ENCODE measurements around the gene PAGE1.

Gene PAGE1

DNA sequence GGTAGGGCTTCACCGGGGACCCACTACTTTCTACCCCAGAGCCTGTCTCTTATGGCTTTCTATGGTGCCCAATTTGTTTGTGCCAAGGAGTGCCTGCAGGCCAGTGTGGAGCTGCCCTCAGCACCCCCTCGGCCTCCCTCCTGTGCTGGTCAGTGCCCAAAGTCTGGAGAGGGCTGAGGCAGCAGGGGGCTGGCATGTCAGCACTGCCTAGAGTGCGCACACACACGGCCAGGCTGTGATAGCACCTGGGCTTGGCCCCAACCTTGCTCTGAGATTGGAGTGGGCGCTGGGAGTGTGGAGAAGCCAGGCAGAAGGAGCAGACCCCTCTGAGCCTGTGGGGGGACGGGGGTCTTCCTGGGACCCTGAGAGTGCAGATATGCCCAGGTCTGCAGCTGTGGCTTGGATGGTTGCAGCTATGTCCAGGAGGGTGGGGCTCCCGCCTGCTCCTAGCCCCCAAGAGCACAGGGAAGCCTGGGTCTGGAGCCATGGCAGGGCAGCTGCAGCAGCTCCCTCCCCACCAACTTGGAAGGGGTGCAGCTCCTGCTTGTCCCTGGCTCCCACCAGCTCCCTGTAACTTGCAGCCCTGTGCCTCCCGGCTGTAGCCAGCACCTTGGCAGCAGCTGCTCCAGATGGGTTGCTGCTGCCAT lies 50.7 kb downstream of the PAGE1 start (continued):
- TF ChIP-seq TOX (CRISPR knock-in tag; IDR thresholded peaks at IDR 0.05; ENCODE audit: borderline replicate concordance) (no peak), ARNTL (CRISPR knock-in tag; IDR thresholded peaks at IDR 0.05; ENCODE audit: borderline replicate concordance, low read depth) (no peak)

Data from SK-N-SH treated with all-trans-retinoic acid at 6 μM for 48 hours (cell line).